HepG2 (cell line): Measurements from ENCODE around the gene ZNF804B.

Experiments used
- EP300 ChIP-seq, 3 experiments: sonication (generic) in 1 of 3; formaldehyde crosslinking in 1 of 3; IDR thresholded peaks; 2 replicates each; pipeline versions ENCODE4 v1.5.1 to v1.6.1; 2011 to 2020; ENCODE audit warnings: low read depth in 2 of 3, low read length in 2 of 3, borderline replicate concordance in 1 of 3, improper control_type of control experiment in 1 of 3, mild to moderate bottlenecking in 1 of 3, missing genetic modification reagents in 1 of 3, moderate library complexity in 1 of 3
- EZH2 ChIP-seq: conservative IDR thresholded peaks from 2 replicates; pipeline ENCODE4 v1.6.1; 2012; ENCODE audit warnings: mild to moderate bottlenecking, low read depth, low read length, moderate library complexity
- HDAC6 ChIP-seq: fragments of 200-600 bp; sonication (generic); IDR thresholded peaks from 2 replicates; pipeline ENCODE4 v1.7.0; 2017; ENCODE audit warnings: mild to moderate bottlenecking, antibody characterized with exemption, low read length, low read depth
- KAT2B ChIP-seq: fragments of 150-350 bp; IDR thresholded peaks from 2 replicates; pipeline ENCODE4 v1.6.1; 2014; ENCODE audit warnings: low read depth, low read length, borderline replicate concordance
- POLR2A ChIP-seq, 2 experiments: IDR thresholded peaks; 2 replicates each; pipeline ENCODE4 v1.6.1; 2011; ENCODE audit warnings: low read depth in 2 of 2, low read length in 2 of 2, mild to moderate bottlenecking in 1 of 2, moderate library complexity in 1 of 2; ENCODE audit not compliant: insufficient read depth in 1 of 2
- RAD21 ChIP-seq: fragments of 450-650 bp; formaldehyde crosslinking; IDR thresholded peaks from 2 replicates; pipeline ENCODE4 v1.5.0; 2020; ENCODE audit warnings: mild to moderate bottlenecking
- RFXANK ChIP-seq: IDR thresholded peaks from 2 replicates; pipeline ENCODE4 v1.6.1; 2016
- SMAD3 ChIP-seq: sonication (generic); formaldehyde crosslinking; IDR thresholded peaks from 2 replicates; pipeline ENCODE4 v1.4.0; 2020; ENCODE audit warnings: missing genetic modification reagents
- ZZZ3 ChIP-seq: sonication (generic); formaldehyde crosslinking; IDR thresholded peaks from 2 replicates; pipeline ENCODE4 v1.4.0; 2020; ENCODE audit warnings: missing genetic modification reagents, mild to moderate bottlenecking, borderline replicate concordance
- TF ChIP-seq, protein P1 (sequence below): sonication (generic); formaldehyde crosslinking; IDR thresholded peaks from 2 replicates; pipeline ENCODE4 v1.9.0; 2022; ENCODE audit warnings: missing genetic modification reagents, mild to moderate bottlenecking, borderline replicate concordance
- TF ChIP-seq, protein P2 (sequence below): sonication (generic); formaldehyde crosslinking; IDR thresholded peaks from 2 replicates; pipeline ENCODE4 v1.5.0; 2020; ENCODE audit warnings: mild to moderate bottlenecking, missing genetic modification reagents, moderate library complexity
- TF ChIP-seq, protein P3 (sequence below): sonication (generic); formaldehyde crosslinking; IDR thresholded peaks from 2 replicates; pipeline ENCODE4 v1.5.1; 2020; ENCODE audit warnings: missing genetic modification reagents, mild to moderate bottlenecking, borderline replicate concordance
- TF ChIP-seq, protein P4 (sequence below): IDR thresholded peaks from 2 replicates; pipeline ENCODE4 v1.6.1; 2012; ENCODE audit warnings: low read depth, low read length, improper control_type of control experiment
- TF ChIP-seq, protein P5 (sequence below): sonication (generic); formaldehyde crosslinking; IDR thresholded peaks from 2 replicates; pipeline ENCODE4 v1.4.0; 2020; ENCODE audit warnings: missing genetic modification reagents

DNA sequence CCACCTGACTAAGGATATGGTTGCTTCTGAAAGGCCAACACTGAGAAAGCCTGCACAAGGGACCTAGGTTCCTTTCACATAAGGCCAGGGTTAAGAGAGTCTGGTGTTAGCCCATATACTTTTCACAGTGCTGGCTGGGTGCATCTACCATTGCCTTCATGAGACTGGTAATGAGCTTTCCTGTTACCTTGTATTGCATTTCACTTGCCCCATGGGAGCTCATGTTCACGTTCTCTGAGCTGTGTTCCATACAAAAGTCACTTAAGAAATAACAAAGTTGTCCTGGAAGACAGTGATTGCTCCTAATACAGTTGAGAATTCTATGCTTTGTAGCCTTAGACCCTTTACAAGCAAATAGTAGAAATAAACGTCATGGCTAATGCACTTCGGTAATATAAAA is 373.9 kb downstream of the ZNF804B start:
- TF ChIP-seq, protein P1, sequence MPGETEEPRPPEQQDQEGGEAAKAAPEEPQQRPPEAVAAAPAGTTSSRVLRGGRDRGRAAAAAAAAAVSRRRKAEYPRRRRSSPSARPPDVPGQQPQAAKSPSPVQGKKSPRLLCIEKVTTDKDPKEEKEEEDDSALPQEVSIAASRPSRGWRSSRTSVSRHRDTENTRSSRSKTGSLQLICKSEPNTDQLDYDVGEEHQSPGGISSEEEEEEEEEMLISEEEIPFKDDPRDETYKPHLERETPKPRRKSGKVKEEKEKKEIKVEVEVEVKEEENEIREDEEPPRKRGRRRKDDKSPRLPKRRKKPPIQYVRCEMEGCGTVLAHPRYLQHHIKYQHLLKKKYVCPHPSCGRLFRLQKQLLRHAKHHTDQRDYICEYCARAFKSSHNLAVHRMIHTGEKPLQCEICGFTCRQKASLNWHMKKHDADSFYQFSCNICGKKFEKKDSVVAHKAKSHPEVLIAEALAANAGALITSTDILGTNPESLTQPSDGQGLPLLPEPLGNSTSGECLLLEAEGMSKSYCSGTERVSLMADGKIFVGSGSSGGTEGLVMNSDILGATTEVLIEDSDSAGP (CRISPR knock-in tag) = no peak
- TF ChIP-seq, protein P2, sequence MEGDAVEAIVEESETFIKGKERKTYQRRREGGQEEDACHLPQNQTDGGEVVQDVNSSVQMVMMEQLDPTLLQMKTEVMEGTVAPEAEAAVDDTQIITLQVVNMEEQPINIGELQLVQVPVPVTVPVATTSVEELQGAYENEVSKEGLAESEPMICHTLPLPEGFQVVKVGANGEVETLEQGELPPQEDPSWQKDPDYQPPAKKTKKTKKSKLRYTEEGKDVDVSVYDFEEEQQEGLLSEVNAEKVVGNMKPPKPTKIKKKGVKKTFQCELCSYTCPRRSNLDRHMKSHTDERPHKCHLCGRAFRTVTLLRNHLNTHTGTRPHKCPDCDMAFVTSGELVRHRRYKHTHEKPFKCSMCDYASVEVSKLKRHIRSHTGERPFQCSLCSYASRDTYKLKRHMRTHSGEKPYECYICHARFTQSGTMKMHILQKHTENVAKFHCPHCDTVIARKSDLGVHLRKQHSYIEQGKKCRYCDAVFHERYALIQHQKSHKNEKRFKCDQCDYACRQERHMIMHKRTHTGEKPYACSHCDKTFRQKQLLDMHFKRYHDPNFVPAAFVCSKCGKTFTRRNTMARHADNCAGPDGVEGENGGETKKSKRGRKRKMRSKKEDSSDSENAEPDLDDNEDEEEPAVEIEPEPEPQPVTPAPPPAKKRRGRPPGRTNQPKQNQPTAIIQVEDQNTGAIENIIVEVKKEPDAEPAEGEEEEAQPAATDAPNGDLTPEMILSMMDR (CRISPR knock-in tag) = no peak
- TF ChIP-seq EZH2 = no peak
- TF ChIP-seq, protein P3, sequence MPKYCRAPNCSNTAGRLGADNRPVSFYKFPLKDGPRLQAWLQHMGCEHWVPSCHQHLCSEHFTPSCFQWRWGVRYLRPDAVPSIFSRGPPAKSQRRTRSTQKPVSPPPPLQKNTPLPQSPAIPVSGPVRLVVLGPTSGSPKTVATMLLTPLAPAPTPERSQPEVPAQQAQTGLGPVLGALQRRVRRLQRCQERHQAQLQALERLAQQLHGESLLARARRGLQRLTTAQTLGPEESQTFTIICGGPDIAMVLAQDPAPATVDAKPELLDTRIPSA (CRISPR knock-in tag) = no peak
- no peak for TF ChIP-seq HDAC6
- TF ChIP-seq, protein P4, sequence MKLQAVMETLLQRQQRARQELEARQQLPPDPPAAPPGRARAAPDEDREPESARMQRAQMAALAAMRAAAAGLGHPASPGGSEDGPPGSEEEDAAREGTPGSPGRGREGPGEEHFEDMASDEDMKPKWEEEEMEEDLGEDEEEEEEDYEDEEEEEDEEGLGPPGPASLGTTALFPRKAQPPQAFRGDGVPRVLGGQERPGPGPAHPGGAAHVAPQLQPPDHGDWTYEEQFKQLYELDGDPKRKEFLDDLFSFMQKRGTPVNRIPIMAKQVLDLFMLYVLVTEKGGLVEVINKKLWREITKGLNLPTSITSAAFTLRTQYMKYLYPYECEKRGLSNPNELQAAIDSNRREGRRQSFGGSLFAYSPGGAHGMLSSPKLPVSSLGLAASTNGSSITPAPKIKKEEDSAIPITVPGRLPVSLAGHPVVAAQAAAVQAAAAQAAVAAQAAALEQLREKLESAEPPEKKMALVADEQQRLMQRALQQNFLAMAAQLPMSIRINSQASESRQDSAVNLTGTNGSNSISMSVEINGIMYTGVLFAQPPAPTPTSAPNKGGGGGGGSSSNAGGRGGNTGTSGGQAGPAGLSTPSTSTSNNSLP = no peak
- no peak for TF ChIP-seq ZZZ3 (CRISPR knock-in tag)
- no peak for TF ChIP-seq KAT2B
- TF ChIP-seq EP300 (IDR thresholded peaks at IDR 0.05; ENCODE audit: low read depth in 2 of 2, low read length in 2 of 2) = no peak
- TF ChIP-seq EP300 (CRISPR knock-in tag; IDR thresholded peaks at IDR 0.05; ENCODE audit: borderline replicate concordance) = no peak
- no peak for TF ChIP-seq SMAD3 (CRISPR knock-in tag)
- TF ChIP-seq, protein P5, sequence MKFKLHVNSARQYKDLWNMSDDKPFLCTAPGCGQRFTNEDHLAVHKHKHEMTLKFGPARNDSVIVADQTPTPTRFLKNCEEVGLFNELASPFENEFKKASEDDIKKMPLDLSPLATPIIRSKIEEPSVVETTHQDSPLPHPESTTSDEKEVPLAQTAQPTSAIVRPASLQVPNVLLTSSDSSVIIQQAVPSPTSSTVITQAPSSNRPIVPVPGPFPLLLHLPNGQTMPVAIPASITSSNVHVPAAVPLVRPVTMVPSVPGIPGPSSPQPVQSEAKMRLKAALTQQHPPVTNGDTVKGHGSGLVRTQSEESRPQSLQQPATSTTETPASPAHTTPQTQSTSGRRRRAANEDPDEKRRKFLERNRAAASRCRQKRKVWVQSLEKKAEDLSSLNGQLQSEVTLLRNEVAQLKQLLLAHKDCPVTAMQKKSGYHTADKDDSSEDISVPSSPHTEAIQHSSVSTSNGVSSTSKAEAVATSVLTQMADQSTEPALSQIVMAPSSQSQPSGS (CRISPR knock-in tag) = no peak
- TF ChIP-seq RFXANK = no peak
- TF ChIP-seq POLR2A (IDR thresholded peaks at IDR 0.05; ENCODE audit: insufficient read depth in 1 of 2, low read depth in 2 of 2, low read length in 2 of 2) = no peak
- TF ChIP-seq RAD21 (CRISPR knock-in tag) = no peak
